HK-2 (cell line): ENCODE results near the gene MUTYH.
"Not testable (repeated sequence)": the region's sequence is repeated elsewhere in the genome, so short reads cannot be mapped to it uniquely, and the experiment has no call there.

Experiments used
- DNase-seq: peaks from one replicate; pipeline ENCODE4 v3.0.0-alpha.2; 2018; ENCODE audit not compliant: unreplicated experiment

Gene MUTYH

DNA sequence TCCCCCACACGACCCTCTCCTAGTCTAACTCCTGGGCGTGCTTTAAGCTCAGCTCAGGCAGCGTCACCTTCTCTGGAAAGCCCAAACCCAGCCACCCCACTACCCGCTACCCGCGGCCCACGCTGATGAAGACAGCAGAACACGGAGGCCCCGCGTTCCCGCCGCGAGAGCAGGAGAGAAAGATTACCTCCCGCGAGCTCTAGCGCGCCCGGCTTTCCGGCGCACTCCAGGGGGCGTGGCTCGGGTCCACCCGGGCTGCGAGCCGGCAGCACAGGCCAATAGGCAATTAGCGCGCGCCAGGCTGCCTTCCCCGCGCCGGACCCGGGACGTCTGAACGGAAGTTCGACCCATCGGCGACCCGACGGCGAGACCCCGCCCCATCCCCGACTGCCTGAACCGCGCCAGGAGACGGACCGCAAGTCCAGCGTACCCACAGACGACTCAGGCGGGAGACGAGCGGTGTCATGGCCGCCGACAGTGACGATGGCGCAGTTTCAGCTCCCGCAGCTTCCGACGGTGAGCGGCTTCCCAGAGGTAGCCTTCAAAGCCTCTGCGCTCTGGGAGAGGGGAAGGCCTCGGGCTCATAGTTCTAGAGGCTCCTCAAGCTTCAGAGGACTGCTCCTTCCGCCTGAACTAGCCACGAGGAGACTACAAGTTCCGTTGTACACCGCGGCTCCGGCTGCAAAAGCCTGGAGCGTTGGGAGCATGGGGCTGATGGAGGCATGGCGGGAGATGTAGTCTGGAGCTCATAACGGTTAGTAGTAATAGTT lies at the start of gene MUTYH, which contains the start of gene TOE1:
MUTYH (minus strand) TSS at position 652 of the 770 bp plus-strand sequence. CDS start 5,935 bp downstream, outside the sequence.
TOE1 (plus strand) TSS at position 382 of the 770 bp plus-strand sequence; CDS start at position 465, 83 bp downstream.
- DNase-seq: peak; percentile 97

DNA sequence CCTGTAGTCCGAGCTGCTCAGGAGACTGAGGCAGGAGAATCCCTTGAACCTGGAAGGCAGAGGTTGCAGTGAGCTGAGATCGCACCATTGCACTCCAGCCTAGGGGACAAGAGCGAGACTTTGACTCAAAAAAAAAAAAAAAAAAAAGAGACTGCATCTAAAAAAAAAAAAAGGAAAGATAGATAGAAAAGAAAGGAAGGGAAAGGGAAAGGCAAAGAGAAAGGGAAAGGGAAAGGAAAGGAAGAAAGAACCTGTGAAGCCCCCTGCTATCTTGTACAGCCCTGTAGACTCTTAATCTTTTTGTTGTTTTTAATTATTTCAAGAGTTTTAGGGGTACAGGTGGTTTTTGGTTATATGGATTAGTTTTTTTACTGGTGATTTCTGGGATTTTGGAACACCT lies 46.0 kb upstream of the MUTYH start:
- no peak for DNase-seq

- DNase-seq: no peak
Measured at GRCh38 chr1:45385302-45385701, 45.1 kb upstream of the MUTYH start.

DNA sequence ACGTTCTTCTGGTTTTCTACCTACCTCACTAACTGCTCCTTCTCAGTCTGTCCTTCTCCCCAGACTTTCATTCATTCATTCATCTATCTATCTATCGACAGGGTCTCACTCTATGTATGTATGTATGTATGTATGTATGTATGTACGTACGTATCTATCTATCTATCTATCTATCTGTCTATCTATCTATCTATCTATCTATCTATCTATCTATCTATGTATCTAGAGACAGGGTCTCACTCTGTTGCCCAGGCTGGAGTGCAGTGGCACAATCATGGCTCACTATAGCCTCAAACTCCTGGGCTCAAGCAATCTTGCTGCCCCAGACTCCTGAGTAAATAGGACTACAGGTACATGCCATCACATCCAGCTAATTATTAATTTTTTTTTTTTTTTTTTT lies 44.0 kb upstream of the MUTYH start:
- DNase-seq: not testable (repeated sequence)

- no peak for DNase-seq
Measured at GRCh38 chr1:45383191-45383590, 43.0 kb upstream of the MUTYH start.

- DNase-seq: no peak
Measured at GRCh38 chr1:45381243-45381642, 41.0 kb upstream of the MUTYH start.

- no peak for DNase-seq
Measured at GRCh38 chr1:45380730-45381129, 40.5 kb upstream of the MUTYH start.

DNA sequence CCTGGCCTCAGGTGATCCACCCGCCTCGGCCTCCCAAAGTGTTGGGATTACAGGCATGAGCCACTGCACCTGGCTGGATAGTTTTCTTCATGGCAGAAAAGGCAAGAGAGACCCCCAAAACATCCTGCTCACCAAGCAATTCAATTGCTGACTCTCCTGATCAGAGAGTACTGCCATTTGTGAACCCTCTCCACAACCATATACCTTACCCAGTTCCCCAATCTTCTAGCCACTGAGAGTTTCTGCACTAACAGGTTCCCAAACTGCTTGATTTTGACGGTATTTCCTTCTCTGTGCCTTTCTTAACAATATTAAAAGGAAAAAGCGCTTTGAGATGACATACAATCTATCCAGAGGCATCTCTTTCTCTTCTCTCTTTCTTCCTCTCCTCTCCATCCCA lies 39.9 kb upstream of the MUTYH start:
- no peak for DNase-seq

DNA sequence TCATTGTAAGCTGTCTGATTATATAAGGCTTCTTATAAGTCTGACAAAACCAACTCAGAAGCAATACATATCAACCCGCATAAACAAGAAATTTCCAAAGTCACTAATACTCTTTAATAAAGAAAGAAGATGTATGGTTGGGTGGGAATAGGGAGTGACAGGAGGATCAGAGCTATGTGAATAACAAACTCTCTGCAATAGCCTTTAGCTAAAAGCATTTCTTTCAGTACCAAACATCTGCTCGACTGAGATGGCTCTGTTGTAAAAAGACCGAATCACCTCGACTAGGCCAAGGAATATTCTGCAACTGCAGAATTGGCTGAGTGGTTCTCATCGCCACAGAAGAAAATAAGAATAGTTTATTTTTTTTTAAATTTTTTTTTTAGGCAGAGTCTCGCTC lies 39.3 kb upstream of the MUTYH start:
- DNase-seq: no peak

DNA sequence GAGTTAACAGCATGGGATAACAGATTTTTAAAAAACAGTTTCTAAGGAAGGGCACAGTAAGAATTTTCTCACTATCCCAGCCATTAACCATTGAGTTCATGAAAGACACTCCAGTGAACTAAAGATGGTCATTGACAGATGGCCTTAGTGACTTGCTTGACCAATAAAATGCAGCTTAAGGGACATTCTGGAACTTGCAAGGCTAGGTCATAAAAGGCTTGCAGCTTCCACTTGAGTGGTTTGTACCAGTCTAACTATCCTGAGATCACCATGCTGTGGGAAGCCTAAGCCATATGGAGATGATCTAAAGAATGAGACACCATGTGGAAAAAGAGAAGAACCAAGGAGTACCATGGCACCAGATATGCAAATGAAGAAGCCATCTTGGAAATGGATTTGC lies 37.9 kb upstream of the MUTYH start:
- no peak for DNase-seq

GRCh38 chr1:45375104-45376090 lies 35.2 kb upstream of the MUTYH start:
- no peak for DNase-seq

DNA sequence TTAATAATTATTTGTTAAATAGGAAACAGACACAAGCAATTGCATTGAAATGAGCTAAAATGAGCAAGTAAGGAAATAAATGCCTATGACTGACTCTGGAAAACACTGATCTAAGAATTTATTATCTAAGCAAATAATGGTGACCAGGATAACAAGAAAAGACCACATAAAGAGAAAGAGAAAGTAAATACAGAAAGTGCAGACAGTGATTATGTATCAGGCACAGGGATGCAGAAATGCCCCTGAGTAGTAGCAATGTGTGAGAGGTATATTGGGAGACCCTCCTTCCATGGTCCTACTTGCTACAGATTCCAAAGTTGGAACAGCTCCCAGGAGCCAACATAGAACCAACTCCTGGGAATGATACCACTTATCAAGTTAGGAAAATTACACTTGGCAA lies 33.3 kb upstream of the MUTYH start:
- no peak for DNase-seq

- DNase-seq: no peak
Measured at GRCh38 chr1:45370575-45370974, 30.3 kb upstream of the MUTYH start.

- DNase-seq: no peak
Measured at GRCh38 chr1:45365051-45365450, 24.8 kb upstream of the MUTYH start.

DNA sequence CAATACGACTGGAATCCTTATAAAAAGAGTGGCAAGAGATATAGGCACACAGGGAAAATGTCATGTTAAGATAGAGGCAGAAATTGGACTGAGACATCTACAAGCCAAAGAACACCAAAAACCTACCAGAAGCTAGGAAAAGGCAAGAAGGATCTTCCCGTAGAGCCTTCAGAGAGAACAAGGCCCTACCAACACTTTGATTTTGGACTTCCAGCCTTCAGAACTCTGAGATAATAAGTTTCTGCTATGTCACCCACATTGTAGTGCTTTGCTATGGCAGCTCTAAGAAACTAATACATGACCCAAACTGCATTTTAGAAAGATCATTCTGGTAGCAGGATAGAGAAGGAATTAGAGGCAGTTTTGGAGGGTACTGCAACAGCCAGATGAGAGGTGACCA lies 24.1 kb upstream of the MUTYH start:
- DNase-seq: no peak

DNA sequence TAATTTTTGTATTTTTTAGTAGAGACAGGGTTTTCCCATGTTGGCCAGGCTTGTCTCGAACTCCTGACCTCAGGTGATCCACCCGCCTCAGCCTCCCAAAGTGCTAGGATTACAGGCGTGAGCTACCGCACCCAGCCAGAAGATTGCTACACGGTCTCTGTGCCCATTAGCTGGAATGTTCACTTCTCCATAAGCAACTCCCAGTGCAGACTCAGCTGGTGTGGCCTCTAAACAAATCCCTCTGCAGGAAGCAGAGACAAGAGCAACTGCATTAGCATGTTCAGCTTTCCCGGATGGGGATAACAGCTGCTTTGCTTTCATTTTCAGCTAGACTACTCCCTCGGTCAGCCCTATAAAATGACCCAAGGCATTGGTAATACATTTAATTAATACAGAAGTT lies 20.7 kb upstream of the MUTYH start:
- not testable (repeated sequence) for DNase-seq

DNA sequence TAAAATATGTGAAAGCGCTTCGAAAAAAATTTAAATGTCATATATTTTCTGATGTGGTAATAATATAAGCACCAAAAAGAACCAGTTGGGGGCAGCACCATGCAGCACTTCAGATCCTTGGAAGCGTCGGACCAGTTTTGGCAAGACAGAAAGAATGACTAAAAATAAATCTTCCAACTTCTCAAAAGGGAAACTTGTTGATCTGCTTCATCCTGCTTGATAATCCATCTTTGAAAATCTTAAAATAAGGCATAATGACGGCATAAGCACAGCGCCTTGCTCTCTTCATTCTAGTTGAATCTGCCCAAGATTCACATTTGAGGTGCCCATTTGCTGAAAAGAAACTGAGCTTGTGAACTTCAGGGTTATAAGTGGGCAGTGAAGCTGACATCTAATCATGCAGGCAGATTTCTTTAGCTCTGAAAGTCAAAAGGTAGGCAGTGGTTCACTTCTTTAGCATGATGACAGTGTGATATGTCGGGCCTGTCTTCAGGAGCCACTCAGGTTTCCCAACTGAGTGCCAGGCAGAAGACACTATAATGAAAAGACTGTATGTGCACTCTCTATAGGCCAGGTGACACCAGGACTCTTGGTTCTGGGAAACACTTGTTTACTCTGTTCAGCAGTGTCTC lies 19.8 kb upstream of the MUTYH start:
- DNase-seq: no peak

DNA sequence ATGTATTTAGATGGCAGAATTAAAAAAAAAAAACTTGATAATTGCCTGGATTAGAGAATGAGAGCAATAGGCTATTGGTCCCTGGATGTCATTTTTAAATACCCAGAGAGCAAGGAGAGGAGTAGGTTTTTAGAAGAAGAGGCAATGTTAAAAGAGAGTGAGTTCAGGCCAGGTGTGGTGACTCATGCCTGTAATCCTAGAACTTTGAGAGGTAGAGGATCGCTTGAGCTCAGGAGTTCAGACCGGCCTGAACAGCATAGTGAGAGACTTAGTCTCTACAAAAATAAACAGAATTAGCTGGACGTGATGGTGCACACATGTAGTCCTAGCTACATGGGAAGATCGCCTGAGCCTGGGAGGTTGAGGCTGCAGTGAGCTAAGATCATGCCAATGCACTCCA lies 15.9 kb upstream of the MUTYH start:
- no peak for DNase-seq

DNA sequence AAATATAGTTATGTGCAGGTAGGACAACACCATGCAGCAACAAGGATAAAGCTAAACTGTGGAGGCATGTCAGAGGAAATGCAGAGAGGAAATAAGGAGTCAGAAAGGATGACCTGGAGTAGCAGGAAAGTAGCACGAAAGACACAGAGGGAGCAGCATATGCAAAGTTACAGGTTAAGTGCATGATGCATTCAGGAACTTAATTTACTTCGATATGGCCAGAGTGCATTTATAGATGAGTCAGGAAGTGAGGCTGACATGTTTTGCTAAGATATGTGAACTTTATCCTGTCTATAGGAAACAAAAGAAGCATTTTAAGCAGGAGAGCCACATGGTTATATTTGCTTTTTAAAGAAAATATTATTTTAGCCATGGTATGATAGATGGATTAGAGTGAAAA lies 15.4 kb upstream of the MUTYH start:
- no peak for DNase-seq

DNA sequence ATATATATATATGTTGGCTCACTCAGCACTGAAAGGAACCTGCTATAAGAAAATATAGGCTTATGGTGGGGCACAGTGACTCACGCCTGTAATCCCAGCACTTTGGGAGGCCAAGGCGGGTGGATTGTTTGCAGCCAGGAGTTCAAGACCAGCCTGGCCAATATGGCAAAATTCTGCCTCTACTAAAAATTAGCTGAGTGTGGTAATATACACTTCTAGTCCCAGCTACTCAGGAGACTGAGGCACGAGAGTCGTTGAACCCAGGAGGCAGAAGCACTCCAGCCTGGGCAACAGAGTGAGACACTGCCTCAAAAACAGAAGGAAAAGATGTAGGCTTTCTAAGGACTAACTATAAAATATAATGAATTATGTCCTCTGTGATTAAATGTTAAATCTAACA lies 14.6 kb upstream of the MUTYH start:
- DNase-seq: no peak

GRCh38 chr1:45353685-45354084 lies 13.4 kb upstream of the MUTYH start:
- DNase-seq: no peak

- no peak for DNase-seq
Measured at GRCh38 chr1:45351508-45351907, 11.3 kb upstream of the MUTYH start.
